Measurements from ENCODE around the gene USP2.

Gene USP2

DNA sequence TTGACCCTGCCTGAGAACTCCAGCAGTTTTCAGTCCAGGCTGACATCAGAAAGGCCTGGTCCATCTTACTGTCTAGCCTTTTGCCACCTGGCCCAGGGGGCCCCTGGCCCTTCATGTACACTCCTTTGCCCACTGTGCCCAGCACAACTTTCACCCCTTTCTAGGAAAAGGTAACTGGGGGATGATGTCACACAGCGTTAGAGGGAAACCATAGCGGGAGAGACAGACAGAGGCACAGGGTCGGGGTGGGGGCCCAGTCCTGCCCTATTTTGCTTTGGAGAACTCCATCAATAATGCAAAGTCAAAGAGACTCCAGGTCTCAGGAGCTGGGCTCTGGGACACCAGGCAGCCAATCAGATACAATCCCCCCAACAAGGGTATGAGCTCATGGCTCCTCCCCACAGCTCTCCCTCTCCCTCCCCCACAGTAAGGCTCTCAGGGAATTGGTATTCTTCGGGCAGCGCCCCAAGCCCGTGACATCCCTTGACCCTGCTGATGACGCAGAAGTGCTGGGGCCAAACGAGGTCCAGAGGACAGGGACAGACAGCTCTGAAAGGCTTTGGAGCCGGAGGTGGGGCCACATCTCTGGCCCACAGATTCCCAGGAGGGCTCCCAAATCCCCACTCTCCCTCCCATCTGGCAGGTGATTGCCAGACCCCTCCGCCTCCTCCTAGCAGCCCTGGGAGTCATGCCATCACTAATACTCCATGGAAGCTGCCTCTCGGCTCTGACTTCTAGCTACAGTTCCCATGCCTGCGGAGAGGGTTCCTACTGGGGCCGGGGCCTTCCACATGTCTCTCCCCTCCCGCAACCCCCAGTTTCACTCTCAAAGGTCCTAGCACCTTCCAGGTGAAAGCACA lies 5.9 kb downstream of the USP2 start:
- DNase-seq: no peak

GRCh38 chr11:119374632-119375336 lies 6.7 kb downstream of the USP2 start:
- DNase-seq: no peak

DNA sequence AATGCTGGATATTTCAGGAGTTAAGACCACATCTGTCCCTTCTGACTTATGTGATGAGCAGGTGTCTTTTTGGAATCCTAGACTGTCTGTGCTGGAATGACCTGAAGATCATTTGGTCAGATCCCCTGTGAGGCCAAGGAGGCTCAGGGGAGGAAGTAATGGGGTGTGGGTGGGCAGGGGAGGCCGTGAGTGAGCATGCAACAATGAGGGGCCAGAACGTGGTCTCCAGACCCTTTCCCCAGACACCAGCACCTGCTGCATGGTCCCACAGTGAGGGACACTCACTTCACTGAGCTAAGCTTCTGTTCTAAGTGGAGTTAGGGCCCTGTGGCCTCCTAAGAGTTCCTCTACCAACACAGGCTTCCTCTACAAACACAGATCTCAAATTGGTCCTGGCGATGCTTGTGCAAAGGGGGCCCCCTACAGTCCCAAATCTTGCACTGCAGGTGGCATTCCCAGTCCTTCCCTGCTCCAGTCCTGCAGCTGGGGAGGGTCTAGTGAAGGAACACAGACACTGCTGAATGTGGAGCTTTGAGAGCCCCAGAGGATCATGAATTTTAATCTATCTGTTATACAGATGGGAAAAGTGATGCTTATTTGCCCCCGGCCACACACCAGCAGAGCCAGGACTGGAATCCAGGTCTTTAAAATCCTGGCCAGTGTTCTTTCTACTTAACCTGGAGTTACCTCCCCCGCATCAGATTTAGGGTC lies 7.4 kb downstream of the USP2 start:
- peak; percentile 15 for DNase-seq

GRCh38 chr11:119373059-119373920 lies 8.2 kb downstream of the USP2 start:
- no peak for DNase-seq

- no peak for DNase-seq
Observed at GRCh38 chr11:119372260-119373058, 9.0 kb downstream of the USP2 start.

GRCh38 chr11:119371778-119372182 lies 9.7 kb downstream of the USP2 start:
- no peak for DNase-seq

DNA sequence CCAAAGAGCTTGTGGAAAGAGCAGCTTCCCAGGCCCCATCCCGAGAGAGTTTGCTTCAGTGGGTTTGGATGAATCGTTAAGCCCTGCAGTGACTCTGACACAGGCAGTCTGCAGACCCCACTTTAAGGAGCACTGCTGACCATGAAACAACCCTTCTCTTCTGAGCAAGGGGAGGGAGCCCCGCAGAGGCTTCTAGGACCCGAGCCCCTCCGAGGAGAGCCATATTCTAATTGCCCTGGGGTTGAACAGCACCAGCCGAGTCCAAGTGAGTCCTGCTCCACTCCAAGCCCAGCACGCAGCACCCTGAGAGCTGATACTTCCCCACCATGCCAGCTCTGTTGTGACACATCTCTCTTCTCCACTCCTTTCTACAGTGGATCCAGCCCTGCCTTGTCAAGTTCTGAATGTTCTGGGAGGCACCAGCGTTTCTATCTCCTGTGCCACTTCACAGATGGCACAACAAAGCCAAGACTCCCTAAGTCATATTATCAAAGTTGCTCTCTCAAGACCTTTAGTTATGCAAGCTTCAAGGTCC lies 10.4 kb downstream of the USP2 start:
- no peak for DNase-seq

- DNase-seq: no peak
Observed at GRCh38 chr11:119370486-119371046, 10.9 kb downstream of the USP2 start.

- DNase-seq: no peak
Observed at GRCh38 chr11:119369132-119369925, 12.2 kb downstream of the USP2 start.

- DNase-seq: no peak
Observed at GRCh38 chr11:119368121-119369034, 13.1 kb downstream of the USP2 start.

DNA sequence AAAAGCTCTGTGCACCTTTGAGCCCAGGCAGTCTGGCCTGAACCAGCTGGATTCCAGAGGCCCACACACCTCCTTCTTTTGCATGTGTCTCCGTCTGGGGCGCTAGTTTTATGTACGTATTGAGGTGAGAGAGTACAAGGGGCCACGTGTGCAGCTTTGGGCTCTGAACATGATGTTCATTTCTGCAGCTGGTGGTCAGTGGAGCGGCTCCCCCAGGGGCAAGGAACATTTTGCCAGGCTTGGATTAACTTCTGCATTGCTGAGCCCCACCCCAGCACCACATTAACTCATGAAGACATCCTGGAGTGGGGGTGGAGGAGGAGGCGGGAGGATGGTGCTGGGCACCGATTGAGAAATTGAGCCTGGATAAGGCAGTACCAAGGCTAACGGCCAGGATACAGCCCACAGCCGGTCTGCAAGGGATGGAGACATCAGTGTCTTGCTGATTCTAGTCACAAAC lies 13.8 kb downstream of the USP2 start:
- no peak for DNase-seq

DNA sequence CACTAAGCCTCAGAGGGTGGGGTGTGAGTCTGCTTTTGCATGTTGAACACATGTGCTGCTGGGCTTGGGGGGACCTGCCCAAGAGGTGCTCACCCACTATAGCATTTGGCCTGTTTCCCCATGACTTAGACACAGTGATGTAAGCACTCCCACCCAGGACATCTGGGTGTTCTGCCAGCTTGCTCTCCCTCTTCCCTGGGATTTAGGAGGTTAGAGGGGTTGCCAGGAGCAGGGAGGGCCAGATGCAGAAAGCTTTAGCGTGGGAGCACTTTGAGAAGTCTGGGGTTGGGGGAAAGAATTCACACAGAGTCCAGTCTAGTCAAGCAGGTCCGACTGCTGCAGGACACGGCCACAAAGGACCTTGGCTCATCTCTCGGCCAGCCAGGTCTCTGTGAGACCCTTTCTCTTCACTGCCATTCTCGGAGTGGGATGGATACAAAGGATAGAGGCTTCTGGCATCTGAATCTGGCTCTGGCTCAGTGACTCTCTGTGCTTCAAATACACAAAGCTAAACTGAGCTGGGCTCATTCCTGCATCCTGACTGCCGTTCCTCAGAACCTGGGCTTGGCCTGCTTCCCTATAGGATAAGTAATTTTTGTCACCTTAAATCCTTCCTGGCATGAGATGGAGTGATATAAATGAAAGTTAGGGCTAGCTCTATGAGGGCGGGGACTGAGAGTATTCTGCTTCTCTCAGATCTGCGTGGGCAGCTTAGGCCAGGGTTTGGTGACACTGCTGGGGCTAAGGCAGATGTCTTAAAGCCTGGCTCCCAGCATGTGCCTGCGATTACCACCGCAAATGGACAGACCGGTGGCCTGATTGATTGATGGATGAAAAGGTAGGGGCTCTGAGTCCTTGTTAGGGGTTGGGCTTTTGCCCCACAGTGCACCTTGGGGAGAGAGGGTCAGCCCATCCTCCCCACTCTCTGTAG lies 14.5 kb downstream of the USP2 start:
- no peak for DNase-seq

DNA sequence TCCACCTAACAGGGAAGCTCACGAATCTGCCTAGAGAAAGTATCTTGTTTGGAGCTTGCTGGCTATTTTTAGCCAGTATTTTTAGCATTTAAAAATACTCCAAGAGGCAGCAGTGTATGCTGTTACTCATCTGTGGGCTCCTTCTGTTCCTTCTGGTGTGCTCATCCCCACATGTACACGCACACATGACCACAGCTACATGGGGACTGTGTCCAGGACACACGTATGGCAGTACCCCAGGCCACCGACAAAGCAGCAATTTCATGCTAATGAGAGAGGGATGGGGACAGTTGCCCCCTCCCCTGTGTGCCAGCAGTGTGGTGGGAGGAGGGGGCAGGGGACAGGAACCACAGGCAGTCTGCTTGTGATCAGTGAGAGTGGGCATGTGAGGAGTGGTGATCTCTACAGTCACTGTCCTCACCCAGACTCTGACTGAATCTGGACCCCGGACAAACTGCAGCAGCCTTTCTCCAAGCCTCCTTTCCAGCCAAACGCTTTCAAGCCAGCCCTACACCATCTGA lies 16.4 kb downstream of the USP2 start:
- DNase-seq: no peak

DNA sequence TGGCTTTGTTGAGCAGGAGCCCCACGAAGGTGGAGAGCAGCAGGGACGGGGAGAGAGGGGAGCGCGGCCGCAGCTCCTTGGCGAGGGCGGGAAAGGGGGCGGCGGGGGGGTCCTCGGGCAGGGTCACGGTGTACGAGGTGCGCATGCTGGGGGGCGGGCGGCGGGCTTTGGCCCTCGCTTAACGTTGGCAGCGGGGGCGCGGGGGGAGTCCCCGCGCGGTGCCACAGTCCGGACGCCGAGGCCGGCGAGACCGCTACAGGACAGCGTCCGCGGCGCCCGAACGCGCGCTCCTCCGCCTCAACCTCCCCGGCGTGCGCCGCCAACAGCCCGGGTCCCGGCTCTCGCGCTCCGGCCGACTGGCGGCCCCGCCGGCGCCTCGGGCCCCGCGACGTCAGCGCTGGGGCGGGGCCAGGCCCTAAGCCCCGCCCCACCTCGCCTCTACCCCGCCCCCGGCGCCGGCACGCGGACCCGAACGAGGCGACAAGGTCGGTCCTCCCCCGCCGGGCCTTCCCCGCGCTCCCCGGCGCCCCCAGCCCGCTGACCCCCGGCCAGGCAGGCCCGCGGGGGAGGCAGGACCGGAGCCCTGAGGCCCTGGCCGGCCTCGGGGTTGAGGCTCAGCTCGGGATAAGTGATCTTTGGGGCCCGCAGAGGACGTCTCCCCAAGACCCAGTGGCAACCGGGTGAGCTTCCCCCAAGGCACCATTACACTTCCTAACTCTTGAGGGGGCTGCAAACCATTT lies 17.5 kb downstream of the USP2 start:
- DNase-seq: no peak

- no peak for DNase-seq
Observed at GRCh38 chr11:119363081-119363850, 18.2 kb downstream of the USP2 start.

- no peak for DNase-seq
Observed at GRCh38 chr11:119362741-119363080, 18.8 kb downstream of the USP2 start.
